ENCODE results near the gene CDC26.

The CDC26 gene

GRCh38 chr9:113219186-113219936 lies 56.0 kb downstream of the CDC26 start:
- CTCF ChIA-PET, result interaction anchor here (0.8 to 3.7 kb wide), 11 partner anchors 7 to 436 kb away, joined by 3 to 21 read pairs (median 4); partner anchors contain the start of genes CDC26, PRPF4 and SLC31A2
- TF ChIP-seq CTCF (IDR thresholded peaks at IDR 0.05; ENCODE audit: control extremely low read depth, extremely low read depth, low read depth, missing control alignments), result no peak
- POLR2A ChIA-PET, result interaction anchor here (1.1 kb wide), 1 partner anchor 56 kb away, joined by 3 read pairs; the partner anchor contains the start of genes CDC26 and PRPF4
- DNase-seq (ENCODE audit: extremely low spot score), result peak; percentile 55
